ENCODE results near the gene COL6A5. TPM values are rescaled to one million over a fixed set of nuclear protein-coding genes. Genes with fewer than 3 reads are reported as not detected.

The COL6A5 gene
- total RNA-seq, 1 experiment from 2014 or later, result not detected

- intact Hi-C loops (cut with micrococcal nuclease; ENCODE audit: unreplicated experiment), result no loop called here
- Histone ChIP-seq H3K36me3 (ENCODE audit: control insufficient read depth, insufficient read depth, low read length) (no peaks in the 10 kb centered on the region), H3K27me3 (replicated peaks; ENCODE audit: control insufficient read depth, insufficient read depth, low read length) (0 out of 2 replicates have a peak, but pooled peaks cover 1% of the 10 kb centered on the region), H3K4me1 (no peaks in the 10 kb centered on the region), H3K4me3 (ENCODE audit: low read depth, low read length) (no peak overlapping the region), H3K9me3 (0 out of 2 replicates have a peak, but pooled peaks cover 5% of the 10 kb centered on the region)
- Mint-ChIP-seq H3K27me3 (ENCODE audit: insufficient read depth, unreplicated experiment) (peaks cover 14% of the 10 kb centered on the region), H3K4me3 (ENCODE audit: unreplicated experiment) (no peak overlapping the region), H3K27ac (ENCODE audit: unreplicated experiment) (no peak overlapping the region), H3K9me3 (ENCODE audit: unreplicated experiment) (no peaks in the 10 kb centered on the region), H3K36me3 (ENCODE audit: insufficient read depth, unreplicated experiment) (no peaks in the 10 kb centered on the region), H3K4me1 (ENCODE audit: low read depth, unreplicated experiment) (no peaks in the 10 kb centered on the region)
- DNase-seq, result no peak
- BruUV-seq (replicated peaks), result no TSS peak
- ChIA-PET POLR2A (no interaction called here), CTCF (no interaction called here)
- TF ChIP-seq CTCF (IDR thresholded peaks at IDR 0.05; ENCODE audit: insufficient read depth in 1 of 2, low read depth in 1 of 2, low read length in 1 of 2, severe bottlenecking in 1 of 2, unreplicated experiment in 1 of 2), result no peak
Observed at GRCh38 chr3:130310109-130310508, 35.4 kb upstream of the COL6A5 start.

DNA sequence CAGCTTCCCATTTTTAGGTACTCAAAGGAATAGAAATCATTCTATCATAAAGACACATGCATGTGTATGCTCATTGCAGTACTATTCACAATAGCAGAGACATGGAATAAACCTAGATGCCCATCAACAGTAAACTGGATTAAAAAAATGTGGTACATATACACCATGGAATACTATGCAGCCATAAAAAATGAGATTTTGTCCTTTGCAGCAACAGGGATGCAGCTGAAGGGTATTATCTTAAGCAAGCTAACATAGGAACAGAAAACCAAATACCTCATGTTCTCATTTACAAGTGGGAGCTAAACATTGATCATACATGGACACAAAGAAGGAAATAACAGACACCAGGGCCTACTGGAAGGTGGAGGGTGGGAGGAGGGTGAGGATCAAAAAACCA, 33.1 kb upstream of the COL6A5 start:
- H3K36me3 Mint-ChIP-seq (ENCODE audit: insufficient read depth, unreplicated experiment), result no peaks in the 10 kb centered on the region
- H3K4me3 Mint-ChIP-seq (ENCODE audit: unreplicated experiment), result no peak overlapping the region
- no peaks in the 10 kb centered on the region for H3K27me3 ChIP-seq (replicated peaks; ENCODE audit: control insufficient read depth, insufficient read depth, low read length)
- no TSS peak for BruUV-seq (replicated peaks)
- no peaks in the 10 kb centered on the region for H3K36me3 ChIP-seq (ENCODE audit: control insufficient read depth, insufficient read depth, low read length)
- H3K27me3 Mint-ChIP-seq (ENCODE audit: insufficient read depth, unreplicated experiment), result peaks cover 10% of the 10 kb centered on the region
- no peaks in the 10 kb centered on the region for H3K9me3 Mint-ChIP-seq (ENCODE audit: unreplicated experiment)
- no peak overlapping the region for H3K27ac Mint-ChIP-seq (ENCODE audit: unreplicated experiment)
- H3K4me1 ChIP-seq, result no peaks in the 10 kb centered on the region
- 0 out of 2 replicates have a peak, but pooled peaks cover 5% of the 10 kb centered on the region for H3K9me3 ChIP-seq
- POLR2A ChIA-PET, result no interaction called here
- no peak overlapping the region for H3K4me3 ChIP-seq (ENCODE audit: low read depth, low read length)
- H3K4me1 Mint-ChIP-seq (ENCODE audit: low read depth, unreplicated experiment), result no peaks in the 10 kb centered on the region
- CTCF ChIA-PET, result no interaction called here
- no peak for DNase-seq
- TF ChIP-seq CTCF (IDR thresholded peaks at IDR 0.05; ENCODE audit: insufficient read depth in 1 of 2, low read depth in 1 of 2, low read length in 1 of 2, severe bottlenecking in 1 of 2, unreplicated experiment in 1 of 2), result no peak
- intact Hi-C loops (cut with micrococcal nuclease; ENCODE audit: unreplicated experiment), result no loop called here

- Histone ChIP-seq H3K9me3 (0 out of 2 replicates have a peak, but pooled peaks cover 5% of the 10 kb centered on the region), H3K27me3 (replicated peaks; ENCODE audit: control insufficient read depth, insufficient read depth, low read length) (no peaks in the 10 kb centered on the region), H3K4me1 (no peaks in the 10 kb centered on the region), H3K36me3 (ENCODE audit: control insufficient read depth, insufficient read depth, low read length) (no peaks in the 10 kb centered on the region), H3K4me3 (ENCODE audit: low read depth, low read length) (no peak overlapping the region)
- Mint-ChIP-seq H3K4me3 (ENCODE audit: unreplicated experiment) (no peak overlapping the region), H3K9me3 (ENCODE audit: unreplicated experiment) (no peaks in the 10 kb centered on the region), H3K27ac (ENCODE audit: unreplicated experiment) (no peak overlapping the region), H3K27me3 (ENCODE audit: insufficient read depth, unreplicated experiment) (peaks cover 6% of the 10 kb centered on the region), H3K36me3 (ENCODE audit: insufficient read depth, unreplicated experiment) (no peaks in the 10 kb centered on the region), H3K4me1 (ENCODE audit: low read depth, unreplicated experiment) (no peaks in the 10 kb centered on the region)
- no TSS peak for BruUV-seq (replicated peaks)
- no peak for DNase-seq
- CTCF ChIA-PET, result no interaction called here
- intact Hi-C loops (cut with micrococcal nuclease; ENCODE audit: unreplicated experiment), result no loop called here
- TF ChIP-seq CTCF (IDR thresholded peaks at IDR 0.05; ENCODE audit: insufficient read depth in 1 of 2, low read depth in 1 of 2, low read length in 1 of 2, severe bottlenecking in 1 of 2, unreplicated experiment in 1 of 2), result no peak
- POLR2A ChIA-PET, result no interaction called here
Observed at GRCh38 chr3:130316169-130316568, 29.3 kb upstream of the COL6A5 start.

All from Caco-2 (cell line).